ENCODE data around the gene SMO.
"Not testable (repeated sequence)": the region's sequence is repeated elsewhere in the genome, so short reads cannot be mapped to it uniquely, and the experiment has no call there.

Gene SMO

GRCh38 chr7:129245533-129245932 lies 57.1 kb downstream of the SMO start:
- TF ChIP-seq, protein P1, sequence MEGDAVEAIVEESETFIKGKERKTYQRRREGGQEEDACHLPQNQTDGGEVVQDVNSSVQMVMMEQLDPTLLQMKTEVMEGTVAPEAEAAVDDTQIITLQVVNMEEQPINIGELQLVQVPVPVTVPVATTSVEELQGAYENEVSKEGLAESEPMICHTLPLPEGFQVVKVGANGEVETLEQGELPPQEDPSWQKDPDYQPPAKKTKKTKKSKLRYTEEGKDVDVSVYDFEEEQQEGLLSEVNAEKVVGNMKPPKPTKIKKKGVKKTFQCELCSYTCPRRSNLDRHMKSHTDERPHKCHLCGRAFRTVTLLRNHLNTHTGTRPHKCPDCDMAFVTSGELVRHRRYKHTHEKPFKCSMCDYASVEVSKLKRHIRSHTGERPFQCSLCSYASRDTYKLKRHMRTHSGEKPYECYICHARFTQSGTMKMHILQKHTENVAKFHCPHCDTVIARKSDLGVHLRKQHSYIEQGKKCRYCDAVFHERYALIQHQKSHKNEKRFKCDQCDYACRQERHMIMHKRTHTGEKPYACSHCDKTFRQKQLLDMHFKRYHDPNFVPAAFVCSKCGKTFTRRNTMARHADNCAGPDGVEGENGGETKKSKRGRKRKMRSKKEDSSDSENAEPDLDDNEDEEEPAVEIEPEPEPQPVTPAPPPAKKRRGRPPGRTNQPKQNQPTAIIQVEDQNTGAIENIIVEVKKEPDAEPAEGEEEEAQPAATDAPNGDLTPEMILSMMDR (IDR thresholded peaks at IDR 0.05; ENCODE audit: insufficient read depth, low read depth, low read length, missing control alignments), result no peak
- no peak for DNase-seq (ENCODE audit: low read depth)
- H3K4me3 ChIP-seq (ENCODE audit: low read depth, low read length), result no peak overlapping the region

GRCh38 chr7:129247087-129247486 lies 58.7 kb downstream of the SMO start:
- TF ChIP-seq, protein P1 (IDR thresholded peaks at IDR 0.05; ENCODE audit: insufficient read depth, low read depth, low read length, missing control alignments), result no peak
- DNase-seq (ENCODE audit: low read depth), result no peak
- no peak overlapping the region for H3K4me3 ChIP-seq (ENCODE audit: low read depth, low read length)

GRCh38 chr7:129252128-129252527 lies 63.7 kb downstream of the SMO start:
- no peak overlapping the region for H3K4me3 ChIP-seq (ENCODE audit: low read depth, low read length)
- no peak for DNase-seq (ENCODE audit: low read depth)
- TF ChIP-seq, protein P1 (IDR thresholded peaks at IDR 0.05; ENCODE audit: insufficient read depth, low read depth, low read length, missing control alignments), result no peak

- DNase-seq (ENCODE audit: low read depth); H3K4me3 ChIP-seq (ENCODE audit: low read depth, low read length): not testable (repeated sequence)
Observed at GRCh38 chr7:129252603-129253002, 64.2 kb downstream of the SMO start.

DNA sequence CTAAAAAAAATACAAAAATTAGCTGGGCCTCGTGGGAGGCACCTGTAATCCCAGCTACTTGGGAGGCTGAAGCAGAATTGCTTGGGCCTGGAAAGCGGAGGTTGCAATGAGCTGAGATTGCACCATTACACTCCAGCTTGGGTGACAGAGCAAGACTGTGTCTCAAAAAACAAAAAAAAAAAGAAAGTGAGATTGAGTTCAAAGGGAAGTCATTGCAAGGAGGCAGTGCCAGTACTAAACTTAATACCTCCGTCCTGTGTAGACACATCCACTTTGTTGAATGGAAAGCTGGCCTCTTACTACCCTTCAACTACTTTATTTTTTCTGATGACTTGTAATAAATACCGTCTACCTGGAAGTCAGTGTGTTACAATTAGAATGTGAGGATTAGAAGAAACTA lies 67.4 kb downstream of the SMO start:
- DNase-seq (ENCODE audit: low read depth), result no peak
- TF ChIP-seq, protein P1 (IDR thresholded peaks at IDR 0.05; ENCODE audit: insufficient read depth, low read depth, low read length, missing control alignments), result no peak
- no peak overlapping the region for H3K4me3 ChIP-seq (ENCODE audit: low read depth, low read length)

GRCh38 chr7:129256221-129256620 lies 67.8 kb downstream of the SMO start:
- H3K4me3 ChIP-seq (ENCODE audit: low read depth, low read length), result no peak overlapping the region
- DNase-seq (ENCODE audit: low read depth), result no peak
- TF ChIP-seq, protein P1 (IDR thresholded peaks at IDR 0.05; ENCODE audit: insufficient read depth, low read depth, low read length, missing control alignments), result no peak

DNA sequence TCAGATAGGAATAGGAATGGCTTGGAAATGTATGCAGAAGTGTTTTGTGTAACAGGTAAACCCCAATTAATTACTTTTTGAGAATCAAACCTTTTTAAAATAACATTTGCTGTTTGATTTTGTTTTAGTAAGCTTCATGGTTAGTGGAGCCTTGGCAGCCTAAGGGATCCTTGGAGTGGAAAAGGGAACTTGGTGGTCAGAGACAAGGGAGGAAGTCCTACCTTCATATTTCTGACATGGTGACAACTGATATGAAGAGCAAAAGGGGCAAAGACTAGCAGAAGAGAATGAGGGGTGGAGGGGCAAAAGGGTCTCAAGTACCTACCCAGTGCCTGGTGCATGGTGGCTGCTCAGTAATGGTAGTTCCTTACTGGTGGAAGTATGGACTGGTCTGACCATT lies 68.7 kb downstream of the SMO start:
- TF ChIP-seq, protein P1 (IDR thresholded peaks at IDR 0.05; ENCODE audit: insufficient read depth, low read depth, low read length, missing control alignments), result no peak
- no peak overlapping the region for H3K4me3 ChIP-seq (ENCODE audit: low read depth, low read length)
- DNase-seq (ENCODE audit: low read depth), result no peak
